HepG2 (cell line): ENCODE measurements around the gene UBB.

Experiments used
- CTCF ChIP-seq: sonication (generic); formaldehyde crosslinking; IDR thresholded peaks from 2 replicates; pipeline ENCODE4 v1.5.0; 2020; ENCODE audit warnings: mild to moderate bottlenecking, missing genetic modification reagents, moderate library complexity
- KDM4B ChIP-seq: sonication (generic); formaldehyde crosslinking; IDR thresholded peaks from 2 replicates; pipeline ENCODE4 v1.4.0; 2020; ENCODE audit warnings: missing genetic modification reagents
- MEIS1 ChIP-seq: sonication (generic); formaldehyde crosslinking; IDR thresholded peaks from 2 replicates; pipeline ENCODE4 v1.9.0; 2021; ENCODE audit warnings: mild to moderate bottlenecking, missing genetic modification reagents, moderate library complexity, borderline replicate concordance
- NR2C2 ChIP-seq: sonication (generic); formaldehyde crosslinking; IDR thresholded peaks from 2 replicates; pipeline ENCODE4 v1.4.0; 2020; ENCODE audit warnings: missing genetic modification reagents, mild to moderate bottlenecking, moderate library complexity, borderline replicate concordance
- TGIF2 ChIP-seq: IDR thresholded peaks from 2 replicates; pipeline ENCODE4 v1.6.1; 2016; ENCODE audit warnings: control low read depth, missing compliant biosample characterization
- ZNF317 ChIP-seq: sonication (generic); formaldehyde crosslinking; IDR thresholded peaks from 2 replicates; pipeline ENCODE4 v1.5.0; 2020; ENCODE audit warnings: mild to moderate bottlenecking, missing genetic modification reagents
- ZNF639 ChIP-seq: conservative IDR thresholded peaks from 2 replicates; pipeline ENCODE4 v1.6.1; 2018; ENCODE audit warnings: missing genetic modification reagents

GRCh38 chr17:16342979-16343378 lies 37.9 kb upstream of the UBB start:
- TF ChIP-seq KDM4B (CRISPR knock-in tag): no peak
- no peak for TF ChIP-seq CTCF
- no peak for TF ChIP-seq ZNF317
- TF ChIP-seq TGIF2 (CRISPR knock-in tag): no peak
- TF ChIP-seq NR2C2 (CRISPR knock-in tag): no peak
- no peak for TF ChIP-seq ZNF639
- no peak for TF ChIP-seq MEIS1
